ENCODE measurements around the gene OST4. TPM values are rescaled to one million over a fixed set of nuclear protein-coding genes. Genes with fewer than 3 reads are reported as not detected.

Gene OST4
- total RNA-seq, 4 donors from 2014 or later: 221 to 396 (median 282) TPM

DNA sequence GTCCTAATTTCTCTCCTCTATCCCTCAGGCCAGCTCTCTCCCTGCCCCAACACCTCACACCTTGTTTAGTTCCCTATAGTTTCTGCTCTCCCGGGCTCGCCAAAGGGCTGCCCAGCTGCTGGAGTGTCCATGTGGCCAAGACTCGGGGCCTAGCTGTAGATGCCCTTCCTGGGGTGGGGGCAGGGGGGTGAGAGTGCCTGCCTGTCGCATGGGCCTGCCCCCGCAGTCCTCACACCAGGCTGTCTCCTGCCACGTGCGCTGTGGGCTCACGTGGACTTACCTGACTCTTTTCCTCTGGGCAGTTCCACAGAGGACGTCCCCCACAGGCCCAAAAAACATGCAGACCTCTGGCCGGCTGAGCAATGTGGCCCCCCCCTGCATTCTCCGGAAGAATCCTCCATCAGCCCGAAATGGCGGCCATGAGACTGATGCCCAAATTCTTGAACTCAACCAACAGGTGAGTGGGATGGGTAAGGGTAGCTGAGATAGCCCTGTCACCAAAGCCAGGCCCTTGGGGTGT lies 46.1 kb downstream of the OST4 start:
- TF ChIP-seq, protein P1, sequence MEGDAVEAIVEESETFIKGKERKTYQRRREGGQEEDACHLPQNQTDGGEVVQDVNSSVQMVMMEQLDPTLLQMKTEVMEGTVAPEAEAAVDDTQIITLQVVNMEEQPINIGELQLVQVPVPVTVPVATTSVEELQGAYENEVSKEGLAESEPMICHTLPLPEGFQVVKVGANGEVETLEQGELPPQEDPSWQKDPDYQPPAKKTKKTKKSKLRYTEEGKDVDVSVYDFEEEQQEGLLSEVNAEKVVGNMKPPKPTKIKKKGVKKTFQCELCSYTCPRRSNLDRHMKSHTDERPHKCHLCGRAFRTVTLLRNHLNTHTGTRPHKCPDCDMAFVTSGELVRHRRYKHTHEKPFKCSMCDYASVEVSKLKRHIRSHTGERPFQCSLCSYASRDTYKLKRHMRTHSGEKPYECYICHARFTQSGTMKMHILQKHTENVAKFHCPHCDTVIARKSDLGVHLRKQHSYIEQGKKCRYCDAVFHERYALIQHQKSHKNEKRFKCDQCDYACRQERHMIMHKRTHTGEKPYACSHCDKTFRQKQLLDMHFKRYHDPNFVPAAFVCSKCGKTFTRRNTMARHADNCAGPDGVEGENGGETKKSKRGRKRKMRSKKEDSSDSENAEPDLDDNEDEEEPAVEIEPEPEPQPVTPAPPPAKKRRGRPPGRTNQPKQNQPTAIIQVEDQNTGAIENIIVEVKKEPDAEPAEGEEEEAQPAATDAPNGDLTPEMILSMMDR (IDR thresholded peaks at IDR 0.05): no peak
- no peak for DNase-seq (ENCODE audit: low spot score)
- ATAC-seq (ENCODE audit: low FRiP score): no peak

DNA sequence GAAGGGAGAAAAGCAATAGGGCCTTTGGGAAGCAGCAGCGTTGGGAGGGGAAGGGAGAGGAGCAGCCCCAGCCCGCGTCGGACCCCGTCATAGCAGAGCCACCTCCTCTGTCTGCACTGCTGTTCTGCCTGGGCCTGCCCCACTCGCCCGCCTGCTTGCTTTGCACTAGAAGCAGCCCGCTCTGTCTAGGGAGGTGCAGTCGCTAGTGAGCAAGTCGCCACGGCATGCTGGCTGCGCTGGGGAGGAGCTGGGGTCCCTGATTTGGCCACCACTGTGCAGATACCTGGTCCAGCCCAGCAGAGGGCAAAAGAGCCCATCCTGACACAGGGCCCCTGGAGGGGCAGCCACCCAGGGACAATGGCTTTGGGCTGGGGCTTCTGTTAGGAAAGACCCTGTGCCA lies 46.6 kb downstream of the OST4 start:
- TF ChIP-seq, protein P1 (IDR thresholded peaks at IDR 0.05): no peak
- ATAC-seq (ENCODE audit: low FRiP score) (no peak), DNase-seq (ENCODE audit: low spot score) (no peak)

DNA sequence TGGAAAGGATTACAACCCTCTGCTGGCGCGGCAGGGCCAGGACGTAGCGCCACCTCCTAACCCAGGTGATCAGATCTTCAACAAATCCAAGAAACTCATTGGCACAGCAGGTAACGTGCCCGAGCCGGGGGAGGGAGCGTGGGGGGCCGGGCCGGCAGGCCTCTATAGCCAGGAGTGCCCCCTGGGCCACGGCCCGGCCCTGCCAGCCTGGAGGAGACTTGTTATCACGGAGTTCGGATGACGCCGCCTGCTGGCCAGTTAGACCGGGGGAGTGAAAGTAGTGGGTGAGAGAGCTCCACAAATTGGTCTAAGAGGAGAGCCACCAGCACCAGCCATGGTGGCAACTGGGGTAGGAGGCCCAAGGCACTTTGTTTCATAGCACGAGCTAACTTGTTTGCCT lies 47.3 kb downstream of the OST4 start:
- DNase-seq (ENCODE audit: low spot score) (no peak), ATAC-seq (ENCODE audit: low FRiP score) (no peak)
- TF ChIP-seq, protein P1 (IDR thresholded peaks at IDR 0.05): no peak

DNA sequence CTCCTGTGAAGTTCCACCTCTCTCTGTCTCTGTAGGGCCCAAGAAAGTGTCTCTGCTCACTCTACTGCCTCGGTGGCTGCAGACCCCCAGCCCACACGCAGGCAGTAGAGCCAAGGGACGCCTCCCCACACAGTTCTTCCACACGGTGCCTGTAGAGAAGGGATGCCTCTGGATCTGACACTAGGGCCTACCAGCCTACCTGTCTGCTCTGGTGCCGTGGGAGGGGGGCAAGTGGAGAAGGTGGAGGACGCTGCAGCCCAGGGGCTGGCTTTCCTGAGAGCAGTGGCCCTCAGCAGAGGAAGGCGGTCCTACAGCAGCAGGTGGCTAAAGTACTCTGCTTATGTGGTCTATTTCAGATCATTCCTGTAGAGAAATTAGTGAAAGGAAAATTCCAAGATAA lies 47.7 kb downstream of the OST4 start:
- TF ChIP-seq, protein P1 (IDR thresholded peaks at IDR 0.05): no peak

DNA sequence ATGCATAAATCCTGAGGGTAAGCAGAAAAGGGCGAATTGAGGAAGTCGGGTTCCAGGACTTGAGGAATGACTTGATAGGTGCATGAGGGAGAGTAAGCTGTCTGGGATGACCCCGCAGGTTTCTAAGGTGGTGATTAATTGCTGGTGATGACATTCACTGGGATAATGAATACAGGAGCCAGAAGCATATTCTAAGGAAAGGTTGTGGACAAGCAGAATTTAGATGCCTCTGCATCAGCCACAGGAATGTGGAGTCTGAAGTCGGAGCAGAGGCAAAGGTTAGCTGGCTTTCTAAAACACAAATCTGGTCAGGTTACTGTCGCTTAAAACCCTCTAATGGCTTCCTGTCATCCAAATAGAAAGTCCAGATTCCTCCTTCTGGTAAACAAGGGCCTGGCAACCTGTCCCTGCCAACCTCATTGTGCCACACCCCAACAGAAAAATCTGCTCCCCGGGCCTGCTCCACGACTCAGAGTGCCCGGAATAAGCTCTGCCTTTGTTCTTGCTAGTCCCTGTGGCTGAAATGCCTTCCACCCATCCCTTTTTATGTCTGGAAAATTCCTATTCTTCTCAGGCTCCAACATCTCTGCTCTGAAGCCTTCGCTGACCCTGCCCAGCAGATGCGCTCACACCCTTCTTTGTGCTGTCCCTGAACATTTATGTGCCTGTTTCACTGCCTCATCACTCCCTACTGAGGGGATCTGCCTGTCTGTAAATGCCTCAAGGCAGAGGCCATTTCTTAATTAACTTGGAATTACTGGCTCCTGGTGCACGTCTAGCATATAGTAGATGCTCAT lies 50.0 kb downstream of the OST4 start:
- DNase-seq (ENCODE audit: low spot score) (no peak), ATAC-seq (ENCODE audit: low FRiP score) (no peak)
- TF ChIP-seq, protein P1 (IDR thresholded peaks at IDR 0.05): no peak

More for the DNA sequence above, 47.7 kb downstream of the OST4 start:
- no peak for ATAC-seq (ENCODE audit: low FRiP score)
- no peak for DNase-seq (ENCODE audit: low spot score)

Other genes with a start within 250 kb of the OST4 start
- gene DPYSL5, start 223.5 kb downstream of the OST4 start, total RNA-seq: not detected
- gene MAPRE3, start 101.0 kb downstream of the OST4 start, total RNA-seq: 10 to 100 TPM; 11.5 to 24.2 (median 12.3) TPM
- gene TMEM214, start 38.7 kb downstream of the OST4 start, total RNA-seq: 10 to 100 TPM; 52.4 to 76.0 (median 64.7) TPM
- 10 to 100 TPM in 2 of 4 donors, 1 to 10 TPM in 2; 6.8 to 14.4 (median 10.3) TPM for gene AGBL5, start 20.0 kb downstream of the OST4 start, total RNA-seq
- gene EMILIN1, start 7.0 kb upstream of the OST4 start, total RNA-seq: 10 to 100 TPM; 27.5 to 62.7 (median 41.2) TPM
- gene KHK, start 15.1 kb upstream of the OST4 start, total RNA-seq: 1 to 10 TPM; 1.6 to 3.3 (median 2.1) TPM
- gene CGREF1, start 47.5 kb upstream of the OST4 start, total RNA-seq: 1 to 10 TPM; 1.3 to 9.3 (median 5.5) TPM
- gene ABHD1, start 52.2 kb upstream of the OST4 start, total RNA-seq: 1 to 10 TPM in 1 of 4 donors, under 1 TPM in 2, not detected in 1; 0.50 to 1.1 (median 0.65) TPM
- gene PREB, start 63.0 kb upstream of the OST4 start, total RNA-seq: 10 to 100 TPM; 60.7 to 76.5 (median 65.7) TPM
- not detected for gene PRR30, start 67.8 kb upstream of the OST4 start, total RNA-seq
- under 1 TPM in 2 of 4 donors, not detected in 2; 0.12 to 0.56 TPM for gene TCF23, start 77.3 kb upstream of the OST4 start, total RNA-seq
- gene ATRAID, start 140.4 kb upstream of the OST4 start, total RNA-seq: 100 to 1,000 TPM; 114 to 197 (median 157) TPM
- 100 to 1,000 TPM in 1 of 4 donors, 10 to 100 TPM in 3; 37.4 to 106 (median 83.6) TPM for gene SLC5A6, start 140.6 kb upstream of the OST4 start, total RNA-seq
- 10 to 100 TPM; 14.6 to 29.3 (median 24.7) TPM for gene CAD, start 145.7 kb upstream of the OST4 start, total RNA-seq
- gene SLC30A3, start 191.4 kb upstream of the OST4 start, total RNA-seq: not detected
- gene DNAJC5G, start 203.8 kb upstream of the OST4 start, total RNA-seq: under 1 TPM in 1 of 4 donors, not detected in 3; 0.79 TPM
- 1 to 10 TPM in 1 of 4 donors, not detected in 3; 2.5 TPM for gene TRIM54, start 210.8 kb upstream of the OST4 start, total RNA-seq
- gene UCN, start 236.8 kb upstream of the OST4 start, total RNA-seq: 1 to 10 TPM; 1.4 to 4.9 (median 2.3) TPM